WTC11 (cell line): ENCODE results near the gene GALNT18. TPM values are rescaled to one million over a fixed set of nuclear protein-coding genes. Genes with fewer than 3 reads are reported as not detected.

ENCODE experiments used
- ATAC-seq: fragments of 200-7000 bp; cut with Tn5 transposase; 2 replicates; pipeline ENCODE4 v1.10.0; 2021; ENCODE audit warnings: mild to moderate bottlenecking, moderate library complexity
- CTCF ChIA-PET: fragments of 300-600 bp; sonication (Branson Sonifier 250); formaldehyde crosslinking; loops from one replicate; lab custom pipeline; 2021; ENCODE audit warnings: antibody characterized with exemption; lab: Charles Lee
- POLR2A ChIA-PET: fragments of 350-600 bp; sonication (Branson Sonifier 250); formaldehyde crosslinking; loops from one replicate; lab custom pipeline; 2021; ENCODE audit warnings: antibody characterized with exemption; lab: Charles Lee
- DNase-seq: peaks from one replicate; pipeline ENCODE4 v3.0.0; 2021; ENCODE audit warnings: low spot score
- H3K27ac Mint-ChIP-seq: 2 replicates; pipeline ENCODE4 v1.8.0; 2021; ENCODE audit warnings: mixed read lengths
- H3K27me3 Mint-ChIP-seq: 2 replicates; pipeline ENCODE4 v1.8.0; 2021; ENCODE audit warnings: low read depth, mild to moderate bottlenecking, moderate library complexity, mixed read lengths
- H3K36me3 Mint-ChIP-seq: 2 replicates; pipeline ENCODE4 v1.8.0; 2021; ENCODE audit warnings: mixed read lengths
- H3K4me1 Mint-ChIP-seq: 2 replicates; pipeline ENCODE4 v1.8.0; 2022; ENCODE audit warnings: mixed read lengths
- H3K4me3 Mint-ChIP-seq: 2 replicates; pipeline ENCODE4 v1.8.0; 2021; ENCODE audit warnings: mild to moderate bottlenecking, moderate library complexity, mixed read lengths
- H3K9me3 Mint-ChIP-seq: 2 replicates; pipeline ENCODE4 v1.8.0; 2021; ENCODE audit warnings: mixed read lengths
- AFF4 ChIP-seq: sonication (generic); formaldehyde crosslinking; IDR thresholded peaks from 2 replicates; pipeline ENCODE4 v1.8.1; 2023; ENCODE audit warnings: mild to moderate bottlenecking, missing genetic modification reagents, borderline replicate concordance
- ATF2 ChIP-seq: sonication (generic); formaldehyde crosslinking; IDR thresholded peaks from 2 replicates; pipeline ENCODE4 v1.8.1; 2022; ENCODE audit warnings: low read depth, missing genetic modification reagents, borderline replicate concordance
- ATF6 ChIP-seq: sonication (generic); formaldehyde crosslinking; IDR thresholded peaks from 2 replicates; pipeline ENCODE4 v1.8.1; 2023; ENCODE audit warnings: mild to moderate bottlenecking, missing genetic modification reagents
- CBFB ChIP-seq: sonication (generic); formaldehyde crosslinking; IDR thresholded peaks from 2 replicates; pipeline ENCODE4 v1.8.1; 2022; ENCODE audit warnings: mild to moderate bottlenecking, low read depth, missing genetic modification reagents
- E2F5 ChIP-seq: sonication (generic); formaldehyde crosslinking; IDR thresholded peaks from 2 replicates; pipeline ENCODE4 v1.8.1; 2022; ENCODE audit warnings: mild to moderate bottlenecking, moderate library complexity, missing genetic modification reagents
- ESRRA ChIP-seq: sonication (generic); formaldehyde crosslinking; IDR thresholded peaks from 2 replicates; pipeline ENCODE4 v1.8.1; 2022; ENCODE audit warnings: mild to moderate bottlenecking, missing genetic modification reagents, borderline replicate concordance
- ETV6 ChIP-seq: sonication (generic); formaldehyde crosslinking; IDR thresholded peaks from 2 replicates; pipeline ENCODE4 v1.8.1; 2022; ENCODE audit warnings: mild to moderate bottlenecking, missing genetic modification reagents
- MYBL2 ChIP-seq: sonication (generic); formaldehyde crosslinking; IDR thresholded peaks from 2 replicates; pipeline ENCODE4 v1.8.1; 2023; ENCODE audit warnings: mild to moderate bottlenecking, moderate library complexity, missing genetic modification reagents
- NFYB ChIP-seq: sonication (generic); formaldehyde crosslinking; conservative IDR thresholded peaks from 2 replicates; pipeline ENCODE4 v1.8.0; 2022; ENCODE audit warnings: low read depth, missing genetic modification reagents
- NR1H2 ChIP-seq: sonication (generic); formaldehyde crosslinking; IDR thresholded peaks from 2 replicates; pipeline ENCODE4 v1.9.0; 2021; ENCODE audit warnings: mild to moderate bottlenecking, moderate library complexity, missing genetic modification reagents
- OVOL2 ChIP-seq: fragments of 250-450 bp; sonication (Bioruptor Pico); IDR thresholded peaks from 2 replicates; pipeline ENCODE4 v1.9.0; 2021; ENCODE audit warnings: mild to moderate bottlenecking, borderline replicate concordance
- RELA ChIP-seq: sonication (generic); formaldehyde crosslinking; IDR thresholded peaks from 2 replicates; pipeline ENCODE4 v1.8.1; 2022; ENCODE audit warnings: missing genetic modification reagents, mild to moderate bottlenecking, borderline replicate concordance
- SP1 ChIP-seq: sonication (generic); formaldehyde crosslinking; conservative IDR thresholded peaks from 2 replicates; pipeline ENCODE4 v1.8.1; 2022; ENCODE audit warnings: missing genetic modification reagents
- ZNF138 ChIP-seq: sonication (generic); formaldehyde crosslinking; conservative IDR thresholded peaks from 2 replicates; pipeline ENCODE4 v1.8.1; 2022; ENCODE audit warnings: mild to moderate bottlenecking, moderate library complexity, missing genetic modification reagents
- ZNF263 ChIP-seq: sonication (generic); formaldehyde crosslinking; IDR thresholded peaks from 2 replicates; pipeline ENCODE4 v1.8.1; 2022; ENCODE audit warnings: low read depth, mild to moderate bottlenecking, moderate library complexity, missing genetic modification reagents
- ZNF317 ChIP-seq: sonication (generic); formaldehyde crosslinking; IDR thresholded peaks from 2 replicates; pipeline ENCODE4 v1.8.1; 2023; ENCODE audit warnings: low read depth, mild to moderate bottlenecking, moderate library complexity, missing genetic modification reagents, borderline replicate concordance
- ZNF423 ChIP-seq: fragments of 250-450 bp; sonication (Bioruptor Pico); IDR thresholded peaks from 2 replicates; pipeline ENCODE4 v2.1.2; 2022; ENCODE audit warnings: mild to moderate bottlenecking, moderate library complexity
- total RNA-seq: library from RNA; stranded (reverse); gene quantifications from 3 replicates; pipeline ENCODE4 v1.2.3, GENCODE V29; 2021
- TF ChIP-seq, protein P1 (sequence below): fragments of 250-450 bp; sonication (Bioruptor Pico); conservative IDR thresholded peaks from 2 replicates; pipeline ENCODE4 v1.9.0; 2021; ENCODE audit warnings: mild to moderate bottlenecking
- TF ChIP-seq, protein P2 (sequence below): sonication (generic); formaldehyde crosslinking; IDR thresholded peaks from 2 replicates; pipeline ENCODE4 v1.8.0; 2022; ENCODE audit warnings: mild to moderate bottlenecking, missing genetic modification reagents
- TF ChIP-seq, protein P3 (sequence below): sonication (generic); formaldehyde crosslinking; IDR thresholded peaks from 2 replicates; pipeline ENCODE4 v1.8.0; 2022; ENCODE audit warnings: missing genetic modification reagents

The GALNT18 gene
- total RNA-seq, 1 experiment from 2014 or later: 5.0 TPM

DNA sequence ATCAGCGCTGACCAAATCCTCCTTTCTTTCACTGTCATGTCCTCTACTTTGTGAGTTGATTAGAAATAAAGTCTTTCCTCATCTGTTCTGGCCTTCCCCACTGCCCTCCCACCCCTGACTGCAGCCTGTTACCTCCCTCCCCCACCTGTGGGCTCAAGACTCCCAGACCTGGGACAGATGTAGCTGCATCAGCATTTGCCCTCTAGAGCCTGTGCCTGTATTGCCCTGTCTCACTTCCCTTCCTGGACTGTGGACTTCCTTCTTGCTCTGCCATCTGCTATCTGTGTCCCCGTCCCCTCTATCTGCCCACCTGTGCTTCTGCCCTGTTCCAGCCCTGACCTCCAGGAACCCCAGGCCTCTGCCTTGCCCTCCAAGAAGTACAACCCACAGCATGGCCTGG is 122.5 kb downstream of the GALNT18 start:
- Mint-ChIP-seq H3K27me3 (no peaks in the 10 kb centered on the region), H3K9me3 (no peaks in the 10 kb centered on the region), H3K36me3 (no peaks in the 10 kb centered on the region), H3K4me1 (peaks cover 28% of the 10 kb centered on the region), H3K27ac (no peak overlapping the region), H3K4me3 (no peak overlapping the region)
- DNase-seq (no peak), ATAC-seq (no peak)
- TF ChIP-seq ATF6 (CRISPR knock-in tag) (no peak), ETV6 (CRISPR knock-in tag) (no peak), MYBL2 (CRISPR knock-in tag) (no peak), ZNF263 (CRISPR knock-in tag) (no peak), ZNF138 (CRISPR knock-in tag) (no peak), SP1 (CRISPR knock-in tag) (no peak), ATF2 (CRISPR knock-in tag) (no peak), OVOL2 (CRISPR knock-in tag) (no peak), NFYB (CRISPR knock-in tag) (no peak), NR1H2 (CRISPR knock-in tag) (no peak)
- TF ChIP-seq, protein P1, sequence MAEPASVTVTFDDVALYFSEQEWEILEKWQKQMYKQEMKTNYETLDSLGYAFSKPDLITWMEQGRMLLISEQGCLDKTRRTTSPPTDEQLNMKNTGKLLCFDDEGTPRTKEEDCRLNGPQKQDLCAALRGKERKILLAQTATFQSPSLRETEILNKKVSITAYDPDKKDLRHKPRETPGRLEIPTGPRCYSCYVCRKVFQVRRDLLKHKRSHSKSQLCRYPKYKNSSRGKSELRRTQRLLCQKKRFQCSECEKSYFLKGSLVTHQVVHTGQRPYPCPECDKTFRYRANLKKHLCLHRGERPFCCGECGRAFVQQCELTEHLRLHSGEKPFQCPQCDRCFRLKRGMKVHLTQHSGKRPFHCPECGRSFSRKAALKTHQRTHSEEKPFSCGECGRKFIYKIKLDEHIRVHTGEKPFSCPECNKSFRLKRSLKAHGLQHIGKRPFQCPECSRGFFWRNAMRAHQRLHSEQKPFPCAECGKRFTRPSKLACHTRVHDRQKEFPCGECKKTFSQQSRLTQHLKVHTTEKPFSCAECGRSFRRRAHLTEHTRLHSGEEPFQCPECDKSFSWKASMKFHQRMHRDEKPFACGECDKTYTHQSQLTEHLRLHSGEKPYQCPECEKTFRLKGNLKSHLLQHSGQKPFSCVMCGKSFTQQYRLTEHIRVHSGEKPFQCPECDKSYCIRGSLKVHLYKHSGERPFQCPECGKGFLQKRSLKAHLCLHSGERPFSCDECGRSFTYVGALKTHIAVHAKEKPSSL (CRISPR knock-in tag): no peak
- ChIA-PET POLR2A (interaction anchor here (0.6 kb wide), 1 partner anchor 1165 kb away, joined by 3 read pairs; no protein-coding TSS in a partner anchor), CTCF (interaction anchor here (0.6 kb wide), 1 partner anchor 45 kb away, joined by 3 read pairs; no protein-coding TSS in a partner anchor)

- Mint-ChIP-seq H3K36me3 (no peaks in the 10 kb centered on the region), H3K9me3 (no peaks in the 10 kb centered on the region), H3K27me3 (no peaks in the 10 kb centered on the region), H3K4me3 (no peak overlapping the region), H3K27ac (no peak overlapping the region), H3K4me1 (peaks cover 28% of the 10 kb centered on the region)
- ATAC-seq (no peak), DNase-seq (no peak)
- ChIA-PET POLR2A (no interaction called here), CTCF (no interaction called here)
- TF ChIP-seq E2F5 (CRISPR knock-in tag): no peak
- TF ChIP-seq, protein P2, sequence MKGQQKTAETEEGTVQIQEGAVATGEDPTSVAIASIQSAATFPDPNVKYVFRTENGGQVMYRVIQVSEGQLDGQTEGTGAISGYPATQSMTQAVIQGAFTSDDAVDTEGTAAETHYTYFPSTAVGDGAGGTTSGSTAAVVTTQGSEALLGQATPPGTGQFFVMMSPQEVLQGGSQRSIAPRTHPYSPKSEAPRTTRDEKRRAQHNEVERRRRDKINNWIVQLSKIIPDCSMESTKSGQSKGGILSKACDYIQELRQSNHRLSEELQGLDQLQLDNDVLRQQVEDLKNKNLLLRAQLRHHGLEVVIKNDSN (CRISPR knock-in tag): no peak
- TF ChIP-seq, protein P3, sequence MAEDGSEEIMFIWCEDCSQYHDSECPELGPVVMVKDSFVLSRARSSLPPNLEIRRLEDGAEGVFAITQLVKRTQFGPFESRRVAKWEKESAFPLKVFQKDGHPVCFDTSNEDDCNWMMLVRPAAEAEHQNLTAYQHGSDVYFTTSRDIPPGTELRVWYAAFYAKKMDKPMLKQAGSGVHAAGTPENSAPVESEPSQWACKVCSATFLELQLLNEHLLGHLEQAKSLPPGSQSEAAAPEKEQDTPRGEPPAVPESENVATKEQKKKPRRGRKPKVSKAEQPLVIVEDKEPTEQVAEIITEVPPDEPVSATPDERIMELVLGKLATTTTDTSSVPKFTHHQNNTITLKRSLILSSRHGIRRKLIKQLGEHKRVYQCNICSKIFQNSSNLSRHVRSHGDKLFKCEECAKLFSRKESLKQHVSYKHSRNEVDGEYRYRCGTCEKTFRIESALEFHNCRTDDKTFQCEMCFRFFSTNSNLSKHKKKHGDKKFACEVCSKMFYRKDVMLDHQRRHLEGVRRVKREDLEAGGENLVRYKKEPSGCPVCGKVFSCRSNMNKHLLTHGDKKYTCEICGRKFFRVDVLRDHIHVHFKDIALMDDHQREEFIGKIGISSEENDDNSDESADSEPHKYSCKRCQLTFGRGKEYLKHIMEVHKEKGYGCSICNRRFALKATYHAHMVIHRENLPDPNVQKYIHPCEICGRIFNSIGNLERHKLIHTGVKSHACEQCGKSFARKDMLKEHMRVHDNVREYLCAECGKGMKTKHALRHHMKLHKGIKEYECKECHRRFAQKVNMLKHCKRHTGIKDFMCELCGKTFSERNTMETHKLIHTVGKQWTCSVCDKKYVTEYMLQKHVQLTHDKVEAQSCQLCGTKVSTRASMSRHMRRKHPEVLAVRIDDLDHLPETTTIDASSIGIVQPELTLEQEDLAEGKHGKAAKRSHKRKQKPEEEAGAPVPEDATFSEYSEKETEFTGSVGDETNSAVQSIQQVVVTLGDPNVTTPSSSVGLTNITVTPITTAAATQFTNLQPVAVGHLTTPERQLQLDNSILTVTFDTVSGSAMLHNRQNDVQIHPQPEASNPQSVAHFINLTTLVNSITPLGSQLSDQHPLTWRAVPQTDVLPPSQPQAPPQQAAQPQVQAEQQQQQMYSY (CRISPR knock-in tag): no peak
- no peak for TF ChIP-seq NR1H2 (CRISPR knock-in tag)
- TF ChIP-seq ZNF317 (CRISPR knock-in tag): no peak
- TF ChIP-seq RELA (CRISPR knock-in tag): no peak
- no peak for TF ChIP-seq ESRRA (CRISPR knock-in tag)
- no peak for TF ChIP-seq NFYB (CRISPR knock-in tag)
- no peak for TF ChIP-seq CBFB (CRISPR knock-in tag)
- no peak for TF ChIP-seq AFF4 (CRISPR knock-in tag)
- no peak for TF ChIP-seq ZNF423 (CRISPR knock-in tag)
Measured at GRCh38 chr11:11498195-11498594, 123.6 kb downstream of the GALNT18 start.
